ENCODE results near the gene CCR3.
"Not testable (repeated sequence)": the region's sequence is repeated elsewhere in the genome, so short reads cannot be mapped to it uniquely, and the experiment has no call there.

Gene CCR3

GRCh38 chr3:46200790-46201189 is 41.5 kb upstream of the CCR3 start:
- H3K4me3 ChIP-seq (replicated peaks; ENCODE audit: low read depth, low read length), result no peak overlapping the region
- no peak for DNase-seq (ENCODE audit: low read depth)
- TF ChIP-seq CTCF (IDR thresholded peaks at IDR 0.05; ENCODE audit: low read length, missing control alignments), result no peak

- no peak overlapping the region for H3K4me3 ChIP-seq (replicated peaks; ENCODE audit: low read depth, low read length)
- no peak for TF ChIP-seq CTCF (IDR thresholded peaks at IDR 0.05; ENCODE audit: low read length, missing control alignments)
- DNase-seq (ENCODE audit: low read depth), result no peak
Observed at GRCh38 chr3:46202535-46202934, 39.7 kb upstream of the CCR3 start.

GRCh38 chr3:46203681-46204080 is 38.6 kb upstream of the CCR3 start:
- H3K4me3 ChIP-seq (replicated peaks; ENCODE audit: low read depth, low read length), result no peak overlapping the region
- TF ChIP-seq CTCF (IDR thresholded peaks at IDR 0.05; ENCODE audit: low read length, missing control alignments), result no peak
- no peak for DNase-seq (ENCODE audit: low read depth)

- H3K4me3 ChIP-seq (replicated peaks; ENCODE audit: low read depth, low read length), result no peak overlapping the region
Observed at GRCh38 chr3:46205286-46205960, 36.8 kb upstream of the CCR3 start.

GRCh38 chr3:46206282-46207015 is 35.8 kb upstream of the CCR3 start:
- H3K4me3 ChIP-seq (replicated peaks; ENCODE audit: low read depth, low read length), result no peak overlapping the region
- no peak for DNase-seq (ENCODE audit: low read depth)
- TF ChIP-seq CTCF (IDR thresholded peaks at IDR 0.05; ENCODE audit: low read length, missing control alignments), result no peak

More at GRCh38 chr3:46205286-46205960, 36.8 kb upstream of the CCR3 start:
- TF ChIP-seq CTCF (IDR thresholded peaks at IDR 0.05; ENCODE audit: low read length, missing control alignments), result no peak
- DNase-seq (ENCODE audit: low read depth), result no peak

- DNase-seq (ENCODE audit: low read depth); H3K4me3 ChIP-seq (replicated peaks; ENCODE audit: low read depth, low read length): not testable (repeated sequence)
Observed at GRCh38 chr3:46207514-46207913, 34.7 kb upstream of the CCR3 start.

GRCh38 chr3:46208167-46208704 is 34.0 kb upstream of the CCR3 start, which contains the start of gene CCR1:
Gene CCR1 (minus strand): TSS chr3:46208313. CDS start chr3:46204313, 4,000 bp downstream.
- DNase-seq (ENCODE audit: low read depth), result peak; percentile 12
- TF ChIP-seq CTCF (IDR thresholded peaks at IDR 0.05; ENCODE audit: low read length, missing control alignments), result peak; percentile 47
- no peak within 1 kb of the TSS for H3K4me3 ChIP-seq (replicated peaks; ENCODE audit: low read depth, low read length)

All from fibroblast of pulmonary artery (primary cell).